Measurements from ENCODE around the gene AHR. TPM values are rescaled to one million over a fixed set of nuclear protein-coding genes. Genes with fewer than 3 reads are reported as not detected.

Gene AHR
- total RNA-seq, 4 donors from 2014 or later, result 12.0 to 13.6 (median 13.1) TPM

GRCh38 chr7:17307000-17307399, 8.5 kb downstream of the AHR start:
- in situ Hi-C loops (cut with MboI; ENCODE audit: low sequenced_read_pairs in 4 of 4) (loop anchor here in 1 of 4 donors (25.0 kb wide), 1 partner anchor 630 kb away; the partner anchor contains the start of gene SNX13), intact Hi-C loops (cut with DNase I; ENCODE audit: low total_unique reads) (loop anchor here (10.0 kb wide), 2 partner anchors 218 to 322 kb away; no protein-coding TSS in a partner anchor)
- ATAC-seq, result peak in 1 of 2 donors; percentile 42
- H3K9me3 ChIP-seq, result no peaks in the 10 kb centered on the region
- no peaks in the 10 kb centered on the region for H3K27me3 ChIP-seq
- H3K4me1 ChIP-seq, result peaks cover 0 to 3% of the 10 kb centered on the region in 2 donors
- H3K4me3 ChIP-seq, result peak overlapping the region in 1 of 4 donors; percentile 6
- peak overlapping the region; percentile 46 to 54 (median 49) for H3K27ac ChIP-seq
- DNase-seq, result no peak
- H3K36me3 ChIP-seq, result no peaks in the 10 kb centered on the region
- TF ChIP-seq POLR2A (IDR thresholded peaks at IDR 0.05) (no peak), CTCF (IDR thresholded peaks at IDR 0.05 in 4 of 5, conservative IDR thresholded peaks at IDR 0.05 in 1 of 5) (no peak)

- H3K36me3 ChIP-seq, result no peaks in the 10 kb centered on the region
- peaks cover 0 to 3% of the 10 kb centered on the region in 2 donors for H3K4me1 ChIP-seq
- ATAC-seq (no peak), DNase-seq (no peak)
- H3K27me3 ChIP-seq, result no peaks in the 10 kb centered on the region
- no peak for TF ChIP-seq POLR2A (IDR thresholded peaks at IDR 0.05)
- TF ChIP-seq CTCF (IDR thresholded peaks at IDR 0.05 in 4 of 5, conservative IDR thresholded peaks at IDR 0.05 in 1 of 5), result no peak
- peak overlapping the region in 1 of 4 donors; percentile 6 for H3K4me3 ChIP-seq
- intact Hi-C loops (cut with DNase I; ENCODE audit: low total_unique reads) (loop anchor here (10.0 kb wide), 2 partner anchors 217 to 323 kb away; no protein-coding TSS in a partner anchor), in situ Hi-C loops (cut with MboI; ENCODE audit: low sequenced_read_pairs in 4 of 4) (loop anchor here in 1 of 4 donors (25.0 kb wide), 1 partner anchor 630 kb away; the partner anchor contains the start of gene SNX13)
- H3K27ac ChIP-seq, result peak overlapping the region; percentile 46 to 54 (median 49)
- no peaks in the 10 kb centered on the region for H3K9me3 ChIP-seq
These were observed 9.1 kb downstream of the AHR start for GRCh38 chr7:17307558-17307957.

- in situ Hi-C loops (cut with MboI; ENCODE audit: low sequenced_read_pairs in 4 of 4), result loop anchor here in 1 of 4 donors (25.0 kb wide), 1 partner anchor 629 kb away; the partner anchor contains the start of gene SNX13
- intact Hi-C loops (cut with DNase I; ENCODE audit: low total_unique reads), result loop anchor here (10.0 kb wide), 2 partner anchors 217 to 323 kb away; no protein-coding TSS in a partner anchor
- Histone ChIP-seq H3K4me3 (no peak overlapping the region), H3K9me3 (no peaks in the 10 kb centered on the region), H3K4me1 (peaks cover 0 to 3% of the 10 kb centered on the region in 2 donors), H3K27ac (peak overlapping the region; percentile 46 to 54 (median 49)), H3K27me3 (no peaks in the 10 kb centered on the region), H3K36me3 (no peaks in the 10 kb centered on the region)
- TF ChIP-seq POLR2A (IDR thresholded peaks at IDR 0.05) (no peak), CTCF (IDR thresholded peaks at IDR 0.05 in 4 of 5, conservative IDR thresholded peaks at IDR 0.05 in 1 of 5) (no peak)
- ATAC-seq (no peak), DNase-seq (no peak)
These were observed 9.7 kb downstream of the AHR start for GRCh38 chr7:17307969-17308648.

- H3K27me3 ChIP-seq, result no peaks in the 10 kb centered on the region
- DNase-seq (no peak), ATAC-seq (no peak)
- no peak overlapping the region for H3K4me3 ChIP-seq
- no peaks in the 10 kb centered on the region for H3K36me3 ChIP-seq
- intact Hi-C loops (cut with DNase I; ENCODE audit: low total_unique reads) (no loop called here), in situ Hi-C loops (cut with MboI; ENCODE audit: low sequenced_read_pairs in 4 of 4) (loop anchor here in 1 of 4 donors (25.0 kb wide), 1 partner anchor 626 kb away; the partner anchor contains the start of gene SNX13)
- TF ChIP-seq POLR2A (IDR thresholded peaks at IDR 0.05) (no peak), CTCF (IDR thresholded peaks at IDR 0.05 in 4 of 5, conservative IDR thresholded peaks at IDR 0.05 in 1 of 5) (no peak)
- H3K27ac ChIP-seq, result no peak overlapping the region
- H3K9me3 ChIP-seq, result no peaks in the 10 kb centered on the region
- peaks cover 0 to 3% of the 10 kb centered on the region in 2 donors for H3K4me1 ChIP-seq
These were observed 12.7 kb downstream of the AHR start for GRCh38 chr7:17311194-17311593.

Measured in gastrocnemius medialis (tissue), 4 donors.